GM13977 (cell line): ENCODE data around the gene CSNK2A3.

Source experiments
- DNase-seq: peaks from one replicate; pipeline ENCODE4 v3.0.0; 2012; ENCODE audit warnings: low spot score
- in situ Hi-C: fragments of 300-500 bp; cut with MboI; formaldehyde crosslinking; loops from one replicate; pipeline ENCODE4 v1.12.0; 2022; ENCODE audit warnings: low sequenced_read_pairs, low pct_unique_long_range_greater_than_20kb, mixed read lengths, inconsistent platforms; ENCODE audit not compliant: unreplicated experiment
- TF ChIP-seq, protein P1 (sequence below): IDR thresholded peaks from 2 replicates; pipeline ENCODE4 v1.5.1; 2012; ENCODE audit warnings: mild to moderate bottlenecking, control low read depth; ENCODE audit not compliant: insufficient read depth; ENCODE audit errors: extremely low read depth, missing control alignments

The CSNK2A3 gene

DNA sequence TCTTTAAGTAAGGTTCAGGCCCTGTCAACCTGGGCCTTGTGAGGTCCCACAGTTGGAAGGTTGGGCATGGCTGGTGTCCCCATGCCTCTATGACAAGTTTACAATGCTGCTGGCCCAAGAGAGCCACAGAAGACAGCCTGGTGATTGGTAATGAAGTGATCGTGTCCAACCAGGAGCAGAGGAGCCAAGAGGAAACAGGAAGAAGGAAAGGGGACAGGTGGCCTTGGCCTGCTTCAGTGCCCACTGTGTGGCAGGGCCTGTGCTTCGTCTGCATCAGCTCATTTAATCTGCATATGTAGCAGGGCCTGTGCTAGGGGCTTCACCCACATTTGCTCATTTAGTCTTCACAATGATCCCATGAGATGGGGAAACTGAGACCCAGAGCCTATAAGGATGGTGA lies 42.1 kb upstream of the CSNK2A3 start:
- no peak for DNase-seq
- in situ Hi-C loops = no loop called here
- TF ChIP-seq, protein P1, sequence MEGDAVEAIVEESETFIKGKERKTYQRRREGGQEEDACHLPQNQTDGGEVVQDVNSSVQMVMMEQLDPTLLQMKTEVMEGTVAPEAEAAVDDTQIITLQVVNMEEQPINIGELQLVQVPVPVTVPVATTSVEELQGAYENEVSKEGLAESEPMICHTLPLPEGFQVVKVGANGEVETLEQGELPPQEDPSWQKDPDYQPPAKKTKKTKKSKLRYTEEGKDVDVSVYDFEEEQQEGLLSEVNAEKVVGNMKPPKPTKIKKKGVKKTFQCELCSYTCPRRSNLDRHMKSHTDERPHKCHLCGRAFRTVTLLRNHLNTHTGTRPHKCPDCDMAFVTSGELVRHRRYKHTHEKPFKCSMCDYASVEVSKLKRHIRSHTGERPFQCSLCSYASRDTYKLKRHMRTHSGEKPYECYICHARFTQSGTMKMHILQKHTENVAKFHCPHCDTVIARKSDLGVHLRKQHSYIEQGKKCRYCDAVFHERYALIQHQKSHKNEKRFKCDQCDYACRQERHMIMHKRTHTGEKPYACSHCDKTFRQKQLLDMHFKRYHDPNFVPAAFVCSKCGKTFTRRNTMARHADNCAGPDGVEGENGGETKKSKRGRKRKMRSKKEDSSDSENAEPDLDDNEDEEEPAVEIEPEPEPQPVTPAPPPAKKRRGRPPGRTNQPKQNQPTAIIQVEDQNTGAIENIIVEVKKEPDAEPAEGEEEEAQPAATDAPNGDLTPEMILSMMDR = no peak

DNA sequence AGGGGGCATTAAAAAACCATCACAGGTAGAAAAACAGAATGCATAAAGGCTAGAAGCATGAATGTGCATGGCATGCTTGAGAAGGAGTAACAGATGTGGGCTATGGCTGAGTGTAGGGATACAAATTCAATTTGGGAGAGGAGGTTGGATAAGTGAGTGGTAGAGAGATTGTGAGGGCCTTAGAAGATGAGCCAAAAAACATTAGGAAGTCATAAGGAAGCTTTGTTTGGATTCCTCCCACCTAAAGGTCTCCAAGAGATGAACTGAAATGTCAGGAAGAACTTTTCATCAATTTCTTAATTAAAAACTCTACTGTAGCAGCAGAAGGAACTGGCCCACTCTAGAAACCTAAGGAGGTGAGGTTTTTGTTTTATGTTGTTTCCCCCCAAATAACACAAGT lies 41.2 kb upstream of the CSNK2A3 start:
- in situ Hi-C loops = no loop called here
- no peak for DNase-seq
- TF ChIP-seq, protein P1 = no peak

DNA sequence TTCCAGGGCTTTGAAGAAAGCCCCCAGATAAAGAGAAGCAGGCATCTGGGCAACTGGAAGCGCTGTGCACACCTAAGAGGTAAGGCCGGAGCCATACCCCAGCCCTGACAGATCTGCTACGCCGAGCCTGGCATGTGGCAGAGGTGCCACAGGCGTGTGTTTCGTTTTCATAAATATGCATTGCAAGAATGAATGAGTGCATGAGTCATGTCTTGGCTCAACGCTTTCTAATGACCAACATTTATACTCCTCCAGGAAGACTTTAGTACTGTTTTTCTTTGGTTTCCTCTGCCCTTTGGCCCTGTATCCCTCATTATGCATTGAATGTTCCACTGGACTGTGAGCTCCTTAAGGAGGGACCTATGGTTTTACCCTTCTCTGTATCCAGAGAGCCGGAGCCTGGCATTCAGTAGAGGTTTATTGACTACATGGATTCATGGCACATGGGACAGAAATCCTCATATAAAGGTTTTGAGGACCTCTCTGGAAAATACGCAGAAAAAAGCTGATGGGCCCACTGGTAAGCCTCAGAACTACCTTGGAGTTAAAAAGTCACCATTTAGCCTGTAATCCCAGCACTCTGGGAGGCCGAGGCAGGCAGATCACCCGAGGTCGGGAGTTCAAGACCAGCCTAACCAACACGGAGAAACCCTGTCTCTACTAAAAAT lies 38.9 kb upstream of the CSNK2A3 start:
- no peak for DNase-seq
- in situ Hi-C loops = no loop called here
- TF ChIP-seq, protein P1 = no peak

DNA sequence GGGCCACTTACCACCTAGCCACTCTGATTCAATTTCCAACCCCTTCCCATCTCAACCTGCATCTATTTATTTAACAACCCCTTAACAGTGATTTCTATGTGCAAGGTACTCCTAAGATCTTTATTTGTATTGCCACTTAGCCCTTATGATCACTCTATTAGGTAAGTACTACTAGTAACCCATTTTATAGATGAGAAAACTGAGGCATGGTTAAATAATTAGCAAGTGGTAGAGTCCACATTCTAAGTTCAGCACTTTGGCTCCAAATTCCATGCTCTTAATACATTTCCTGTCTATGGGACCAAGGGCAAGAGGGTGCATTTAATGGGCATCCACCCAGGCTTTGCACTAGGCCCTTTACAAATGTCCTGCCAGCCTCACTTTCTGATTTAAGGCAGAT lies 38.1 kb upstream of the CSNK2A3 start:
- in situ Hi-C loops = no loop called here
- TF ChIP-seq, protein P1 = no peak
- DNase-seq = no peak

DNA sequence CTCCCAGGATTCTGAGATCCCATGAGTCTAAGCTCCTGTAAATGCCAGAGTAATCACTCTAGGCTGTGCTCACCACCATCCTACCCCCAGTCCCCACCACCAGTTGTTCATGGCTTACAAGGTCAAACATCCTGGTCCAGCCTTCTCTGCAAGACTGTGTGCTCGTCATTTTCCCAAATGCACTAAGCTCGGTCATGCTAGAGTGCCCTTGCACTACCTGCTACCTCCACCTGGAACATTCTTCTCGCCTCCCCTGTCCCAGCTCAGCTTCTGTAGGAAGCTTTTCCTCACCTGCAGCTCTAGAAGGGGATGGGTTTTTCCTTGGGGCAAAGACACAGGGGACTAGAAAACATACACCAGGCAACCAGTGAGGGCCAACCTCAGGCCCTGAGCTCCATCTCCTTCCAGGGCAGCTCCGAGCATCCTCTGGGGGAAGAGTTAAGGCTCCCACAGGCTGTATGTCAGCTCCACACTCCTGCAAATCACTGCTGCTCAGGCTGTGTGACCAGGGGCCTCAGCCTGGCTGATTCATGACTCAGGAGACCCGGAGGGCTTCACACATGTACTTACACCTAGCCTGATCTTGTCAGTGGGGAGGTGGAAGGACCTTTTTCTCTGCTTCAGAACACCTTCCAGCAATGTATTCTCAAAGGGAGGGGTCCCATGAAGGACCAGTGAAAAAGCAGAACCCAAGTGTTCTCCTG lies 37.2 kb upstream of the CSNK2A3 start:
- TF ChIP-seq, protein P1 = no peak
- in situ Hi-C loops = no loop called here
- DNase-seq = no peak

DNA sequence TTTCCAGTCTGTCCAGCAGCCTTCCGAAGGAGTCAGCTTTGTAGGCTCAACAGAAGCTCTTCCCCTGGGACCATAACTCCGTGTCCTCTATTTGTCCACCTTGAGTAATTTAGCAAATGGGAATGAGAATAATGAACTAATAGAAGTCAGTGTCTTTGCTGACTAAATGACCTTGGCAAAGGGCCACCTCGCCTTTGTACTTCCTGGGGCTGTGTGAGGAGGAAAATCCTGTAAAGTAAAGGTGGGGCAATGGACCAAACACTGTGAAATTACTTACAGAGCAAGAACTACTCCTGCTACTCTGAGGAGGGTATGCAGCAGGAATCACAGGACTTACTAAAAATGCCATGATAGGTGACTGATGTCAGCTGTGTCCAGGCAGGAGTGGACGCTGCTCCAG lies 36.2 kb upstream of the CSNK2A3 start:
- no peak for DNase-seq
- in situ Hi-C loops = no loop called here
- TF ChIP-seq, protein P1 = no peak
